ENCODE measurements around the gene INHBA.

The INHBA gene

GRCh38 chr7:41702635-41703371 lies at the start of gene INHBA:
Gene INHBA (minus strand): TSS chr7:41703090. CDS start chr7:41700374, 2,716 bp downstream.
- DNase-seq: no peak

GRCh38 chr7:41752615-41753014 lies 49.7 kb upstream of the INHBA start:
- DNase-seq: no peak

- DNase-seq: no peak
These were observed 48.0 kb upstream of the INHBA start for GRCh38 chr7:41750661-41751540.

- DNase-seq: no peak
These were observed 45.1 kb upstream of the INHBA start for GRCh38 chr7:41747961-41748360.

- no peak for DNase-seq
These were observed 42.6 kb upstream of the INHBA start for GRCh38 chr7:41745451-41745850.

GRCh38 chr7:41744161-41744560 lies 41.3 kb upstream of the INHBA start:
- no peak for DNase-seq

- DNase-seq: no peak
These were observed 39.6 kb upstream of the INHBA start for GRCh38 chr7:41742401-41743020.

- DNase-seq: no peak
These were observed 35.9 kb upstream of the INHBA start for GRCh38 chr7:41738806-41739205.

GRCh38 chr7:41738336-41738735 lies 35.4 kb upstream of the INHBA start:
- no peak for DNase-seq

- DNase-seq: no peak
These were observed 32.3 kb upstream of the INHBA start for GRCh38 chr7:41735206-41735605.

GRCh38 chr7:41732843-41733306 lies 30.0 kb upstream of the INHBA start:
- no peak for DNase-seq

GRCh38 chr7:41732436-41732785 lies 29.5 kb upstream of the INHBA start:
- DNase-seq: no peak

- DNase-seq: no peak
These were observed 28.9 kb upstream of the INHBA start for GRCh38 chr7:41731493-41732435.

- DNase-seq: no peak
These were observed 27.8 kb upstream of the INHBA start for GRCh38 chr7:41730668-41731067.

GRCh38 chr7:41730161-41730560 lies 27.3 kb upstream of the INHBA start:
- no peak for DNase-seq

- no peak for DNase-seq
These were observed 26.2 kb upstream of the INHBA start for GRCh38 chr7:41729059-41729458.

- no peak for DNase-seq
These were observed 22.1 kb upstream of the INHBA start for GRCh38 chr7:41725013-41725412.

GRCh38 chr7:41720886-41721285 lies 18.0 kb upstream of the INHBA start:
- no peak for DNase-seq

GRCh38 chr7:41720046-41720445 lies 17.2 kb upstream of the INHBA start:
- no peak for DNase-seq

- DNase-seq: no peak
These were observed 13.8 kb upstream of the INHBA start for GRCh38 chr7:41716691-41717090.

- DNase-seq: no peak
These were observed 12.1 kb upstream of the INHBA start for GRCh38 chr7:41715000-41715399.

GRCh38 chr7:41711283-41712064 lies 8.6 kb upstream of the INHBA start:
- DNase-seq: no peak
